ENCODE measurements around the gene SELENOK. TPM values are rescaled to one million over a fixed set of nuclear protein-coding genes. Genes with fewer than 3 reads are reported as not detected.

SELENOK gene
- total RNA-seq, 1 donor from 2014 or later = 32.6 TPM

DNA sequence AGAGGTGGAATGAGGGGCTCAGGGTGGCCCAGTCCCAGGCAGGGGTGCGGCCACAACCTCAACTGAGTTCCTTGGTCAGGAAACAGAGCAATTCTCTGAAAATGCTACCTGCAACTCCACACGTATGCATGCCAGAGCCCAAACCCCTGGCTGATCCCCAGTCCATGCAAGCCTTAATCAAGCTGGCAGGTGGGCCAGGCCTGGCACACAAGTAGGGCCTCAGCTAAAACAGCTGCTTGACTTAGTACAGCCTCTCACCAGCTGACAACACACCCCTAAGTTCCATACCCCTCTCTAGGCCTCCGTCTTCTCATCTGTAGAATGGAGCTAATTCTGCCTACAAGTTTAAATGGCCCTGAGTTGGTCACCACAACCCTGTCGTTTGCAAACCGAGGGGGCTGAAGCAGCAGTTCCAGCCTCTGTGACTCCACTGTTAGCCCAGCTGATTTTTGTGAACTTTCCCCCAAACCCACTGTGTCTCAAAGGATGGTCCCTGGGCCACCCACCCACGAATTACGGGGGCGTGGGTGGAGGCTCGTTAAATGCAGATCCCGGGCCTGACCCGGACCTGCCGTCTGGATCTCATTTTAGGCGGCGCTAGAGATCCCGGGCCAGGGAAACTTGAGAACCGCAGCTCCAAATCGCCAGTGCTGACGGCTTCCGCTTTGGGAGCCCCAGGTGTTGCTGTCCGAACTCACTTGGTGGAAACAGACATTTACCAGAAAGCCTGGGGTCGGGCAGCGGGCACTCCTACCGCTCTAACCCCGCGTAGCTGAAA, 46.4 kb downstream of the SELENOK start:
- H3K27me3 Mint-ChIP-seq (ENCODE audit: low read depth) = peaks cover 34% of the 10 kb centered on the region
- no peak overlapping the region for H3K27ac Mint-ChIP-seq
- TF ChIP-seq, protein P1, sequence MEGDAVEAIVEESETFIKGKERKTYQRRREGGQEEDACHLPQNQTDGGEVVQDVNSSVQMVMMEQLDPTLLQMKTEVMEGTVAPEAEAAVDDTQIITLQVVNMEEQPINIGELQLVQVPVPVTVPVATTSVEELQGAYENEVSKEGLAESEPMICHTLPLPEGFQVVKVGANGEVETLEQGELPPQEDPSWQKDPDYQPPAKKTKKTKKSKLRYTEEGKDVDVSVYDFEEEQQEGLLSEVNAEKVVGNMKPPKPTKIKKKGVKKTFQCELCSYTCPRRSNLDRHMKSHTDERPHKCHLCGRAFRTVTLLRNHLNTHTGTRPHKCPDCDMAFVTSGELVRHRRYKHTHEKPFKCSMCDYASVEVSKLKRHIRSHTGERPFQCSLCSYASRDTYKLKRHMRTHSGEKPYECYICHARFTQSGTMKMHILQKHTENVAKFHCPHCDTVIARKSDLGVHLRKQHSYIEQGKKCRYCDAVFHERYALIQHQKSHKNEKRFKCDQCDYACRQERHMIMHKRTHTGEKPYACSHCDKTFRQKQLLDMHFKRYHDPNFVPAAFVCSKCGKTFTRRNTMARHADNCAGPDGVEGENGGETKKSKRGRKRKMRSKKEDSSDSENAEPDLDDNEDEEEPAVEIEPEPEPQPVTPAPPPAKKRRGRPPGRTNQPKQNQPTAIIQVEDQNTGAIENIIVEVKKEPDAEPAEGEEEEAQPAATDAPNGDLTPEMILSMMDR (IDR thresholded peaks at IDR 0.05; ENCODE audit: unreplicated experiment) = no peak
- H3K4me3 Mint-ChIP-seq = peak overlapping the region; percentile 67
- no peaks in the 10 kb centered on the region for H3K9me3 Mint-ChIP-seq
- peaks cover 15% of the 10 kb centered on the region for H3K4me1 Mint-ChIP-seq
- no peaks in the 10 kb centered on the region for H3K36me3 Mint-ChIP-seq
- DNase-seq (ENCODE audit: low spot score in 2 of 2, unreplicated experiment in 2 of 2) = no peak

DNA sequence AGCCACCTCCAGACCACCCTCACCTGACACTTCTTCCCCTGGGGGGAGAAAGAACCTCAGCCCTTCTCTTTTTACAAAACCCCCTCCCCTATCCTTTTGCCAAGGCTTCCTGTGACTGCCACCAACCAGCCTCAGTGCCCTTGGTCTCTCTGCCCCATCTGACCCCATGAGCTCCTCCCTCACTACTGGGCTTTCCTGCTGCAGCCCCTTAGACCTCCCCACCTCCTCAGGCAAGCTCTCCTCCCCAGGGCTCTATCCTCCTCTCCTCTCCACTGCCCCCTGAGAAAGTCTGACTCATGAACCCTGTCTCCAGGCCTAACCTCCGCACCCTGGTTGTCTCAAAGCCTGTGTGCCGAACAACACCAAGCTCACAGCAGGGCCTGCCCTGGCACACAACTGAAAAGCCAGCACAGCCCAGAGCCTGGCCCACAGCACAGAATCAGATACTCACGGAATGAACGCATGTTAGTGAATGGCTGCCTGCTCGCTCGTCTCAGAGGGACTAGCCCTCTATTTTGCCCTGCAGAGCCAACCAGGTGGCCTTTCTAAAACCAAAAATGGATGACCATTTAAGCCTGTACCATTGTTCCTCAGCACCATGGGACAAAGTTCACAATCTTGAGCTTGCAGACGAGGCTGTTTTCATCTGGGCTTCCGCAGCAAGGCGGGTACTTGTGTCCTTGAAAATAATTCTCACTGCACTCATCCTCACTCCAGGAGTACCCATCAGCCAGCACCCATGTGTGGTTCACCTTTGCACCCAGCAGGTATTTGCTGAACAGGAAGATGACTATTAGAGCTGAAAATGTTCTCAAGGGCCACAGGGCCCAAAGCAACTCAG, 47.2 kb downstream of the SELENOK start:
- peaks cover 15% of the 10 kb centered on the region for H3K4me1 Mint-ChIP-seq

DNA sequence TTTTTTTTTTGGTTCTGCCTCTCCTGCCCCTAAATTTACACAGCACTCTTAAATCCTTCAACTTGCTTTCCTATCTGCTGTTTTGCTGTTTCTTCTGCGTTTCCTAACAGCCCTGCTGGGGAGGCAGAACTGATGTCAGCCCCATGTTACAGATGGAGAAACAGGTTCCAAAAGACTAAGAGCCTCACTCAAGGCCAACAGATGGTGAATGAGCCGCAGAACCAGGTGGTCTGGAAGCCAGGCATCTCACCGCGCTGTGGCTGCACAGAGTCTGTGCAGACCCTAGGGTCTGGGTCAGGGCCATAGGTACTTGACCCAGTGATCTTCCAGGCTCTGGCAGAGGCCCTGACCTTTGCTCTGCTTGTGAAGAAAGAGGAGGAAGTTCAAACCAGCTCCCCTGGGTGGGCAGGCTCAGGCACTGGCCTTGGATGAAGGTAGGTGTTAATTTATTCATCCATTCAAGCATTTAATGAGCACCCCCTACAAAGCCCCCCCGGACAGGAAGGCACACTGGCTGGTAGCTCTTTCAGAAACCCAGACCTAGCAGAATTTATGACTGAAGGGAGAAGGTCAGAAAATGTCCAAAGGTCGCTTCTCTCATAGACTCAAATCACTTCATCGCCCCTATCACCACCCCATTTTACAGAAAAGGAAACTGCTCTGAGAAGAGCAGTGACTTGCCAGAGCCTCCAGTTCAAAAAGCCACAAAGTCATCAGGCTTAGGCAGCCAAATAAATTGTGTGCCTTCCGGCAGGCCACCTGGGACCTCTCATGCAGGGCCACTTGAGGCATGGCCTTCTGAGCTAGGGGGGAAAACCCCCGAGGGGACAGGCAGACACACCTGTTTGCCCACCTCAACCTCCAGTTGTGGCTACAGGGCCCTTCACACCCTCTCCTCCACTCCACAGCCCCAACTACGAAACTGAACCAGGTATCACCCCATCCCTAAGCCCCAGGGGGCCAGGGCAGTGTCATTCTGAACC, 48.2 kb downstream of the SELENOK start:
- Mint-ChIP-seq H3K27me3 (ENCODE audit: low read depth) (peaks cover 29% of the 10 kb centered on the region), H3K9me3 (no peaks in the 10 kb centered on the region), H3K27ac (no peak overlapping the region), H3K36me3 (no peaks in the 10 kb centered on the region), H3K4me3 (no peak overlapping the region), H3K4me1 (peaks cover 15% of the 10 kb centered on the region)
- no peak for DNase-seq (ENCODE audit: low spot score in 2 of 2, unreplicated experiment in 2 of 2)
- TF ChIP-seq, protein P1 (IDR thresholded peaks at IDR 0.05; ENCODE audit: unreplicated experiment) = no peak

More for the DNA sequence above, 47.2 kb downstream of the SELENOK start:
- Mint-ChIP-seq H3K27me3 (ENCODE audit: low read depth) (peaks cover 34% of the 10 kb centered on the region), H3K4me3 (peak overlapping the region; percentile 67), H3K36me3 (no peaks in the 10 kb centered on the region), H3K9me3 (no peaks in the 10 kb centered on the region), H3K27ac (no peak overlapping the region)
- DNase-seq (ENCODE audit: low spot score in 2 of 2, unreplicated experiment in 2 of 2) = no peak
- TF ChIP-seq, protein P1 (IDR thresholded peaks at IDR 0.05; ENCODE audit: unreplicated experiment) = no peak

DNA sequence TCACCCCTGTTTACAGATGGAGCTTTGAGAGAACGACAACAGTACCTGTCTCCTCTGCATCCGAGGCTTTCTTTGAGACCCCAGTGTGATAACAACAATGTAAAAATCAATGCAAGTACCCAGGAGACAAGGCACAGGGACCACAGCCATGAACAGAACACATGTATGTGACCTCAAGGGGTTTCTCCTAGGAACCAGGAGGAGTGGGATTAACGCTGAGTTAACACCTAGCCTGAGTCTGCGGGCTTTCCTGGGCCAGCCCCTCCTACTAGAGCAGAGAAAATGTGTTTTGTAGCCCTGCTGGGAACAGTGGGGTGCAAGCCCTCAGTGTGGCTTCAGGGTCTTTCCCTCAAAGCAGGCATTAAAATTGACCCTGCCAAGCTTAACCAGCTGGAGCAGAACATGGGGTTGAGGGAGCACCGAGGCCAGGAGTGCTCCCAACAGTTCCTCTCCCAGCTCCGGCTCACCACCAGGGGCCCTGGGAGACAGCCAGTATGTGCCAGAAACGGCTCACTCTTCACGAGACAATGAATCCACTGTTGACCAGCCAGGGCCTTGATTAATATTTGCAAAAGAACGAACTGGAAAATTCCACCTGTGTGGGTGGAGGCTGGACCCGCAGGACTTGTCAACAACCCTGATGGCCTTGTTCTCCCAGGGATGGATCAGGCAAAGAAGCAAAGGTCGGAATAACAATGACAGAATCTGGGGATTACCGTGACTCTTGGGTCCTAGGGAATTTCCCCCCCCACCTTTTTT, 49.0 kb downstream of the SELENOK start:
- no peak overlapping the region for H3K27ac Mint-ChIP-seq
- H3K36me3 Mint-ChIP-seq = no peaks in the 10 kb centered on the region
- H3K9me3 Mint-ChIP-seq = no peaks in the 10 kb centered on the region
- H3K4me3 Mint-ChIP-seq = no peak overlapping the region
- peaks cover 15% of the 10 kb centered on the region for H3K4me1 Mint-ChIP-seq
- no peak for DNase-seq (ENCODE audit: low spot score in 2 of 2, unreplicated experiment in 2 of 2)
- H3K27me3 Mint-ChIP-seq (ENCODE audit: low read depth) = peaks cover 21% of the 10 kb centered on the region
- TF ChIP-seq, protein P1 (IDR thresholded peaks at IDR 0.05; ENCODE audit: unreplicated experiment) = no peak
